DOHH2 (cell line): ENCODE results near the gene COL12A1.

Experiments
- H3F3A ChIP-seq: fragments of 200-600 bp; sonication (generic), shearing (Covaris generic); 2 replicates; pipeline ENCODE4 v1.6.0; 2016; ENCODE audit warnings: antibody characterized with exemption, mild to moderate bottlenecking; ENCODE audit not compliant: control insufficient read depth, insufficient read depth
- H3K27ac ChIP-seq: fragments of 200-600 bp; sonication (generic); 2 replicates; pipeline ENCODE4 v1.5.1; 2014; ENCODE audit warnings: low read depth, mild to moderate bottlenecking, low read length, moderate library complexity
- H3K27me3 ChIP-seq: fragments of 200-600 bp; sonication (generic); 2 replicates; pipeline ENCODE4 v1.6.1; 2014; ENCODE audit warnings: mild to moderate bottlenecking, low read length, mixed read lengths; ENCODE audit not compliant: control insufficient read depth
- H3K36me3 ChIP-seq: fragments of 200-600 bp; sonication (generic); 2 replicates; pipeline ENCODE4 v1.6.1; 2014; ENCODE audit warnings: mild to moderate bottlenecking, low read length, moderate library complexity, mixed read lengths; ENCODE audit not compliant: control insufficient read depth
- H3K4me1 ChIP-seq: fragments of 200-600 bp; sonication (generic); 2 replicates; pipeline ENCODE4 v1.6.1; 2014; ENCODE audit warnings: mild to moderate bottlenecking, low read length, mixed read lengths; ENCODE audit not compliant: control insufficient read depth
- H3K4me2 ChIP-seq: fragments of 200-600 bp; sonication (generic); 2 replicates; pipeline ENCODE4 v1.6.0; 2014; ENCODE audit warnings: mild to moderate bottlenecking, low read length, moderate library complexity
- H3K4me3 ChIP-seq: fragments of 200-600 bp; sonication (generic); 2 replicates; pipeline ENCODE4 v1.5.1; 2014; ENCODE audit warnings: mild to moderate bottlenecking, low read length, mixed read lengths
- H3K79me2 ChIP-seq: fragments of 200-600 bp; sonication (generic); 2 replicates; pipeline ENCODE4 v1.6.1; 2014; ENCODE audit warnings: mild to moderate bottlenecking, low read length, mixed read lengths; ENCODE audit not compliant: control insufficient read depth
- H3K9me2 ChIP-seq: fragments of 200-600 bp; sonication (generic); replicated peaks from 2 replicates; pipeline ENCODE4 v1.6.1; 2014; ENCODE audit warnings: mild to moderate bottlenecking, low read length, mixed read lengths; ENCODE audit not compliant: control insufficient read depth
- H3K9me3 ChIP-seq: fragments of 200-600 bp; sonication (generic); 2 replicates; pipeline ENCODE4 v1.6.1; 2014; ENCODE audit warnings: antibody characterized with exemption, low read length, mixed read lengths; ENCODE audit not compliant: control insufficient read depth, insufficient read depth
- H4K20me1 ChIP-seq: fragments of 200-600 bp; sonication (generic); 2 replicates; pipeline ENCODE4 v1.6.0; 2014; ENCODE audit warnings: low read depth, mild to moderate bottlenecking, antibody characterized with exemption, low read length, moderate library complexity; ENCODE audit not compliant: control insufficient read depth, insufficient read depth
- EZH2phosphoT487 ChIP-seq: fragments of 200-600 bp; sonication (generic); IDR thresholded peaks from 2 replicates; pipeline ENCODE4 v1.6.1; 2017; ENCODE audit warnings: borderline replicate concordance, mild to moderate bottlenecking, antibody characterized with exemption, low read length, moderate library complexity, mixed read lengths
- TF ChIP-seq, protein P1 (sequence below): fragments of 200-600 bp; sonication (generic); IDR thresholded peaks from one replicate; pipeline ENCODE4 v1.5.1; 2014; ENCODE audit warnings: antibody characterized with exemption, mild to moderate bottlenecking, low read depth, low read length; ENCODE audit not compliant: poor library complexity, severe bottlenecking

The COL12A1 gene

DNA sequence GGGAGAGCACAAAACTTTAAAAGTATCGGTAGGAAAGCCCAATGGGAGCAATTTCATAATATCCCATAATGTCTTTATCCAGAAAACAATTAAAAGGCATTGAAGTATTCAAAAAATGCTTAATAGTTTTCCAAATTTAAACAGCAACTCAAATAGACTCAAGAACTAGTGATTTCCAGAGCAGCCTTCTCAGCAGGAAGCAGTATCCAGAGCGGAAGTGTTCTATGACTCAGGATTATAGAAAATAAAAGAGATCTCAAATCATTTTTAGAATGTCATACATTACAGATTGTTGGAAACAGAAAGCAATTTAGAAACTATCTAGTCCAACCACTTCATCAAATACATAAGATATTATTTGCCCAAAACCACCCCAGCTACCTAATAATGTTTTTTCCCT is 79.3 kb downstream of the COL12A1 start:
- TF ChIP-seq, protein P1, sequence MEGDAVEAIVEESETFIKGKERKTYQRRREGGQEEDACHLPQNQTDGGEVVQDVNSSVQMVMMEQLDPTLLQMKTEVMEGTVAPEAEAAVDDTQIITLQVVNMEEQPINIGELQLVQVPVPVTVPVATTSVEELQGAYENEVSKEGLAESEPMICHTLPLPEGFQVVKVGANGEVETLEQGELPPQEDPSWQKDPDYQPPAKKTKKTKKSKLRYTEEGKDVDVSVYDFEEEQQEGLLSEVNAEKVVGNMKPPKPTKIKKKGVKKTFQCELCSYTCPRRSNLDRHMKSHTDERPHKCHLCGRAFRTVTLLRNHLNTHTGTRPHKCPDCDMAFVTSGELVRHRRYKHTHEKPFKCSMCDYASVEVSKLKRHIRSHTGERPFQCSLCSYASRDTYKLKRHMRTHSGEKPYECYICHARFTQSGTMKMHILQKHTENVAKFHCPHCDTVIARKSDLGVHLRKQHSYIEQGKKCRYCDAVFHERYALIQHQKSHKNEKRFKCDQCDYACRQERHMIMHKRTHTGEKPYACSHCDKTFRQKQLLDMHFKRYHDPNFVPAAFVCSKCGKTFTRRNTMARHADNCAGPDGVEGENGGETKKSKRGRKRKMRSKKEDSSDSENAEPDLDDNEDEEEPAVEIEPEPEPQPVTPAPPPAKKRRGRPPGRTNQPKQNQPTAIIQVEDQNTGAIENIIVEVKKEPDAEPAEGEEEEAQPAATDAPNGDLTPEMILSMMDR, result no peak
- TF ChIP-seq EZH2phosphoT487, result no peak
- Histone ChIP-seq H3K27me3 (no peaks in the 10 kb centered on the region), H3K4me2 (no peak overlapping the region), H4K20me1 (no peaks in the 10 kb centered on the region), H3K9me3 (no peaks in the 10 kb centered on the region), H3K4me3 (no peak overlapping the region), H3K79me2 (no peaks in the 10 kb centered on the region), H3K27ac (no peak overlapping the region), H3F3A (no peaks in the 10 kb centered on the region), H3K4me1 (no peaks in the 10 kb centered on the region), H3K9me2 (no peaks in the 10 kb centered on the region), H3K36me3 (no peaks in the 10 kb centered on the region)

- H4K20me1 ChIP-seq, result no peaks in the 10 kb centered on the region
- no peaks in the 10 kb centered on the region for H3K79me2 ChIP-seq
- H3K4me1 ChIP-seq, result no peaks in the 10 kb centered on the region
- TF ChIP-seq, protein P1, result no peak
- no peak for TF ChIP-seq EZH2phosphoT487
- no peak overlapping the region for H3K27ac ChIP-seq
- no peak overlapping the region for H3K4me2 ChIP-seq
- H3K27me3 ChIP-seq, result no peaks in the 10 kb centered on the region
- no peaks in the 10 kb centered on the region for H3K9me2 ChIP-seq
- H3F3A ChIP-seq, result no peaks in the 10 kb centered on the region
- H3K36me3 ChIP-seq, result no peaks in the 10 kb centered on the region
- H3K9me3 ChIP-seq, result no peaks in the 10 kb centered on the region
- no peak overlapping the region for H3K4me3 ChIP-seq
These were observed 80.9 kb downstream of the COL12A1 start for GRCh38 chr6:75124983-75125382.

DNA sequence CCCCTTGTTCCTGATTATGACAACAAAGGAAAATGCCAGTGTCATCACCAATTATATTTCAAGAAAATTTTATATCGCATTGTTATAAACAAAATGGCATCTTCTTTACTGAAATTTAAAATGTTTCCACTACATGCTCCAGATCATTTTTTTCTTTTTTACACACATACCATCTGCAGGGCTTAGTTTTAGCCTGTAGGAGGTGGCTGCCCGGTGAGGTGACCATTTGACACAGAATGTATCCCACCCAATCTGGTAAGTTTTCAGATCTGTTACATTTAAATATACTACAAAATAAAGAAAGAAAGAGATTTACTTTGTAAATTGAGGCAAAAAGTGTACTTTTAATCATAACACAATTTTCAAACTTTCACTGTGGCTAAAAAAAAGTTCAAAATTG is 81.8 kb downstream of the COL12A1 start:
- no peaks in the 10 kb centered on the region for H4K20me1 ChIP-seq
- no peak overlapping the region for H3K27ac ChIP-seq
- H3K9me2 ChIP-seq, result no peaks in the 10 kb centered on the region
- no peaks in the 10 kb centered on the region for H3K36me3 ChIP-seq
- H3F3A ChIP-seq, result no peaks in the 10 kb centered on the region
- H3K4me1 ChIP-seq, result no peaks in the 10 kb centered on the region
- H3K4me3 ChIP-seq, result no peak overlapping the region
- no peaks in the 10 kb centered on the region for H3K27me3 ChIP-seq
- no peaks in the 10 kb centered on the region for H3K79me2 ChIP-seq
- H3K9me3 ChIP-seq, result no peaks in the 10 kb centered on the region
- TF ChIP-seq, protein P1, result no peak
- no peak for TF ChIP-seq EZH2phosphoT487
- H3K4me2 ChIP-seq, result no peak overlapping the region

GRCh38 chr6:75118925-75119515 is 86.8 kb downstream of the COL12A1 start:
- no peaks in the 10 kb centered on the region for H3K9me3 ChIP-seq
- H4K20me1 ChIP-seq, result no peaks in the 10 kb centered on the region
- no peaks in the 10 kb centered on the region for H3K9me2 ChIP-seq
- TF ChIP-seq EZH2phosphoT487, result no peak
- TF ChIP-seq, protein P1, result no peak
- H3K4me2 ChIP-seq, result no peak overlapping the region
- no peaks in the 10 kb centered on the region for H3K4me1 ChIP-seq
- H3F3A ChIP-seq, result no peaks in the 10 kb centered on the region
- no peak overlapping the region for H3K27ac ChIP-seq
- no peaks in the 10 kb centered on the region for H3K36me3 ChIP-seq
- H3K79me2 ChIP-seq, result no peaks in the 10 kb centered on the region
- H3K27me3 ChIP-seq, result 0 out of 2 replicates have a peak, but pooled peaks cover 3% of the 10 kb centered on the region
- no peak overlapping the region for H3K4me3 ChIP-seq
